GM21367 (cell line): Measurements from ENCODE around the gene MIPOL1.
"Not testable (repeated sequence)": the region's sequence is repeated elsewhere in the genome, so short reads cannot be mapped to it uniquely, and the experiment has no call there.

Source experiments
- ATAC-seq: cut with Tn5 transposase; IDR thresholded peaks from one replicate; pipeline ENCODE4 v1.9.1; 2021; ENCODE audit not compliant: unreplicated experiment

The MIPOL1 gene

GRCh38 chr14:37384870-37385596 lies 187.3 kb downstream of the MIPOL1 start:
- no peak for ATAC-seq

GRCh38 chr14:37397157-37397940 lies 199.6 kb downstream of the MIPOL1 start:
- not testable (repeated sequence) for ATAC-seq

- no peak for ATAC-seq
Measured at GRCh38 chr14:37397941-37398215, 200.1 kb downstream of the MIPOL1 start.

- no peak for ATAC-seq
Measured at GRCh38 chr14:37399517-37399916, 201.8 kb downstream of the MIPOL1 start.

- no peak for ATAC-seq
Measured at GRCh38 chr14:37401093-37401492, 203.4 kb downstream of the MIPOL1 start.

- no peak for ATAC-seq
Measured at GRCh38 chr14:37403626-37404025, 205.9 kb downstream of the MIPOL1 start.

- no peak for ATAC-seq
Measured at GRCh38 chr14:37406095-37406494, 208.4 kb downstream of the MIPOL1 start.

- ATAC-seq: no peak
Measured at GRCh38 chr14:37411079-37411735, 213.5 kb downstream of the MIPOL1 start.

GRCh38 chr14:37413050-37413449 lies 215.3 kb downstream of the MIPOL1 start:
- no peak for ATAC-seq

GRCh38 chr14:37413504-37414003 lies 215.8 kb downstream of the MIPOL1 start:
- ATAC-seq: no peak

GRCh38 chr14:37416264-37416663 lies 218.5 kb downstream of the MIPOL1 start:
- ATAC-seq: no peak

GRCh38 chr14:37417151-37417550 lies 219.4 kb downstream of the MIPOL1 start:
- no peak for ATAC-seq

- ATAC-seq: no peak
Measured at GRCh38 chr14:37417833-37418232, 220.1 kb downstream of the MIPOL1 start.

GRCh38 chr14:37420622-37421021 lies 222.9 kb downstream of the MIPOL1 start:
- no peak for ATAC-seq

- no peak for ATAC-seq
Measured at GRCh38 chr14:37422319-37422718, 224.6 kb downstream of the MIPOL1 start.

GRCh38 chr14:37422748-37423147 lies 225.0 kb downstream of the MIPOL1 start:
- no peak for ATAC-seq

GRCh38 chr14:37428954-37429353 lies 231.2 kb downstream of the MIPOL1 start:
- ATAC-seq: no peak

GRCh38 chr14:37429618-37430017 lies 231.9 kb downstream of the MIPOL1 start:
- ATAC-seq: no peak

- no peak for ATAC-seq
Measured at GRCh38 chr14:37434867-37435266, 237.1 kb downstream of the MIPOL1 start.

- ATAC-seq: no peak
Measured at GRCh38 chr14:37436519-37436918, 238.8 kb downstream of the MIPOL1 start.

GRCh38 chr14:37437490-37437889 lies 239.8 kb downstream of the MIPOL1 start:
- ATAC-seq: no peak

GRCh38 chr14:37438444-37438843 lies 240.7 kb downstream of the MIPOL1 start:
- ATAC-seq: no peak
